Suprapubic skin (tissue), 4 donors: ENCODE measurements around the gene SPTAN1.

Experiments
- CTCF ChIP-seq, 2 donors: fragments of 200-600 bp in 1 of 2; fragments of 450-650 bp in 1 of 2; sonication (generic) in 1 of 2; IDR thresholded peaks; one replicate each; pipeline ENCODE4 v1.5.1; 2016 to 2019; ENCODE audit warnings: antibody characterized with exemption in 2 of 2, mild to moderate bottlenecking in 1 of 2, moderate library complexity in 1 of 2
- EP300 ChIP-seq: sonication (generic); formaldehyde crosslinking; IDR thresholded peaks from one replicate; pipeline ENCODE4 v1.6.1; 2017; ENCODE audit warnings: antibody characterized with exemption
- POLR2A ChIP-seq, 2 donors: fragments of 450-650 bp; IDR thresholded peaks; one replicate each; pipeline ENCODE4 v1.6.1; 2017; ENCODE audit warnings: antibody characterized with exemption in 2 of 2, mild to moderate bottlenecking in 2 of 2, moderate library complexity in 2 of 2
- POLR2AphosphoS5 ChIP-seq, 3 donors: sonication (generic); formaldehyde crosslinking; IDR thresholded peaks; one replicate each; pipeline ENCODE4 v1.6.1; 2017; ENCODE audit warnings: antibody characterized with exemption in 3 of 3

DNA sequence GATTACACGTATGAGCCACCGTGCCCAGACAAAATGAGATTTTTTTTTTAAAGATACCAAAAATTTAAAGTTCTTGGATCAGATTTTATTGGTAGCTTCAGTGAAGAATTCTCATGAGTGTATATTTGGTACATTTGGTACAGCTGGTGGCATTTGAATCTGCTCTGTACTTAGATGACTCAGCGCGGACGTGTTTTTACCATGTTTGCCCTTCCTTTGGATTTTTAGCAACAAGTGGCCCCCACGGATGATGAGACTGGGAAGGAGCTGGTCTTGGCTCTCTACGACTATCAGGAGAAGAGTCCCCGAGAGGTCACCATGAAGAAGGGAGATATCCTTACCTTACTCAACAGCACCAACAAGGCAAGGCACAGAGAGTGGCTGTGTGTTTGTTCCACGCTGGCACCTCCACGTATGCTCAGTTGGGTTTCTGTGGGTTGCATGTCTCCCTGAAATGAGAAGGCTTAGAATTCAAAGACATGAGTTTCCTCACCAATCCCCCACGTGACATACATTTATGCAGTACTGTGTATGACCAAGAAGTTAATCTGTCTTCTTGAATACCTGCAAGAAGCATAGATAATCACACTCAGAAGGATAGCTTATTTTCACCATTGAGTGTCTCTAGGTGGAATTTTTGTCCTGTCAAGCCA is 36.3 kb downstream of the SPTAN1 start:
- TF ChIP-seq POLR2AphosphoS5 (IDR thresholded peaks at IDR 0.05) (no peak), CTCF (IDR thresholded peaks at IDR 0.05) (no peak), POLR2A (IDR thresholded peaks at IDR 0.05) (no peak), EP300 (no peak)
